Bronchial epithelial cell (primary cell): ENCODE results near the gene FARP1. TPM values are rescaled to one million over a fixed set of nuclear protein-coding genes. Genes with fewer than 3 reads are reported as not detected.

ENCODE experiments used
- DNase-seq: peaks from one replicate; pipeline ENCODE4 v3.0.0-alpha.2; 2010; ENCODE audit warnings: low read depth
- FAIRE-seq: peaks from 2 replicates; lab custom pipeline; 2011; peaks lifted over from hg19 to GRCh38; lab: Jason Lieb, UNC
- H3K27me3 ChIP-seq: 2 replicates; pipeline ENCODE4 v1.5.1; 2011; ENCODE audit warnings: low read length; ENCODE audit not compliant: control insufficient read depth, insufficient read depth
- H3K36me3 ChIP-seq: 2 replicates; pipeline ENCODE4 v1.5.1; 2011; ENCODE audit warnings: low read length; ENCODE audit not compliant: control insufficient read depth, insufficient read depth
- H3K4me3 ChIP-seq: 2 replicates; pipeline ENCODE4 v1.5.1; 2011; ENCODE audit warnings: mild to moderate bottlenecking, low read depth, low read length, control low read depth
- CTCF ChIP-seq: IDR thresholded peaks from 2 replicates; pipeline ENCODE4 v1.5.1; 2011; ENCODE audit warnings: mild to moderate bottlenecking, moderate library complexity, low read length, control low read depth, inconsistent platforms; ENCODE audit not compliant: insufficient read depth, severe bottlenecking
- total RNA-seq: library from RNA; depleted of rRNA; stranded (reverse); fragments of >200 nt; gene quantifications from 2 replicates; pipeline ENCODE4 v1.2.1, GENCODE V29; 2014

Gene FARP1
- total RNA-seq, 1 donor from 2014 or later, result 11.1 TPM

GRCh38 chr13:98317573-98318171 lies 174.8 kb downstream of the FARP1 start:
- H3K36me3 ChIP-seq, result no peaks in the 10 kb centered on the region
- no peak for FAIRE-seq
- TF ChIP-seq CTCF, result no peak
- no peaks in the 10 kb centered on the region for H3K27me3 ChIP-seq
- H3K4me3 ChIP-seq, result no peak overlapping the region
- DNase-seq, result no peak

DNA sequence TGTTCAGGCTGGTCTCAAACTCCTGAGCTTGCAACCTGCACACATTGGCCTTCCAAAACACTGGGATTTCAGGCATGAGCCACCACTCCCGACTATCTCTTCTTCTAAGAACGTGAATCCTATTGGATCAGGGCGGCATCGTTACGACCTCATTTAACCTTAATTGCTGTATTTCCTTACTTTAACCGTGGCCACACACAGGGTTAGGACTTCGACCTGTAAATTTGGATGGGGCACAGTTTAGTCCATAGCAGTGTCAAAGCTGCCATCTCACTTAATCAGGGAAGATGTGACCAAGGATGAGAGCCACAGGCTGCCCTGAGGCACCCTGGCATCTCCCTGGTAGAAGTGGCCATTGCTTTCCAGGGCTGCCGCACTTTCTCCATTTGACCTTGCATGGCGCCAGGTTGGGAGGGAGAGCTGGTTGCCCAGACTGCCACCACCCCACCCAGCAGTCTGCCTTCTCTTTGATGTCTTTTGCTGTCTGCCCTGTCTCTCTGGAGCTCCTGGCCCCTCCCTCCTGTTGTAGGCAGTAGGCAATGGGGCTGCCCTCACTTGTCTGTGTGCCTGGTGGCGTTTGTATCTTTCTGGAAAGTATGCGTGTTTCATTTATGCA lies 175.5 kb downstream of the FARP1 start:
- TF ChIP-seq CTCF, result no peak
- no peak overlapping the region for H3K4me3 ChIP-seq
- no peak for FAIRE-seq
- H3K36me3 ChIP-seq, result no peaks in the 10 kb centered on the region
- no peak for DNase-seq
- H3K27me3 ChIP-seq, result no peaks in the 10 kb centered on the region

GRCh38 chr13:98320561-98321105 lies 177.7 kb downstream of the FARP1 start:
- H3K27me3 ChIP-seq, result no peaks in the 10 kb centered on the region
- TF ChIP-seq CTCF, result no peak
- H3K4me3 ChIP-seq, result no peak overlapping the region
- H3K36me3 ChIP-seq, result no peaks in the 10 kb centered on the region
- FAIRE-seq, result peak; percentile 52
- no peak for DNase-seq

DNA sequence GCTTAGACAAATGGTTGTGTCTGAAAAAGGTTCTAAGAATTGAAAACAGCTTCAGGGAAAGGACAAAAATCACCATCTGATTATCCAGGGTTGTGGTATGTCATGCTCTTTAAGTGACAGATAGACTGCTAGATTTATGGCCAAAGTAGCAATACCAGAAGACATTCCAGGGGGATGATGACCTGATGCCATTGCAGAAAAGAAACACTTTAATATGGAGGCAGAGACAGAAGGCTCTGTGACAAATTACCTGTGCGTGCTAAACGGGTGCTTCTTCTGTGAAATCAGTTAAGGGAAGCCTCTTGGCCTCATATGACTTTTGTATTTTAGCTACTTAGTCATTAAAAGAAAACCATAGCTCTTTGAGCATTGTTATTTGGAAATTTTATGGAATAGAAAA lies 178.5 kb downstream of the FARP1 start:
- DNase-seq, result no peak
- no peak overlapping the region for H3K4me3 ChIP-seq
- TF ChIP-seq CTCF, result no peak
- no peaks in the 10 kb centered on the region for H3K27me3 ChIP-seq
- H3K36me3 ChIP-seq, result no peaks in the 10 kb centered on the region
- FAIRE-seq, result peak; percentile 90

DNA sequence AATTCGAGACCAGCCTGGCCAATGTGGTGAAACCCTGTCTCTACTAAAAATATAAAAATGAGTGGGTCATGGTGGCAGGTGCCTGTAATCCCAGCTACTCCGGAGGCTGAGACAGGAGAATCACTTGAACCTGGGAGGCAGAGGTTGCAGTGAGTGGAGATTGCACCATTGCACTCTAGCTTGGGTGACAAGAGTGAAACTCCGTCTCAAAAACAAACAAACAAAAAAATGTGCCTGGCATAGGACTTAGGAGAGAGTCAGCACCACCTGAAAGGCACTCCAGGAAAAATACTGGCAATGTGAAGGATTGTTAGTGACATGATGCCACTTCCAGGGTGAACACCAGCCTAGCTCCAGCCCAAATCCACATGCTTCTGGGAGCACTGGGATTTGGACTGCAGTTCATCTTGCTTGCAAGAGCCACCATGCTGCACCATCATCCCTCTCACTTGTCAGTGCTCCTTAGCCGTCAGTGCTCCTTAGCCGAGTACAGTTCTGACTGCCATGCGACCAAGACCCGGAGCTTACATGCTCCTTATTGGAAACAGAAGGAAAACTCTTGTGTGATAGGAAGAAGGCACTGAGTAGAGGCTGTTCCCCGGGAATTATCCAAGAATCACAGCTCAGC lies 179.3 kb downstream of the FARP1 start:
- H3K36me3 ChIP-seq, result no peaks in the 10 kb centered on the region
- no peaks in the 10 kb centered on the region for H3K27me3 ChIP-seq
- TF ChIP-seq CTCF, result no peak
- FAIRE-seq (peak; percentile 52), DNase-seq (no peak)
- no peak overlapping the region for H3K4me3 ChIP-seq
